Sigmoid colon (tissue), 4 donors: ENCODE measurements around the gene DPYSL4.

Experiments used
- CTCF ChIP-seq, 4 experiments: fragments of 450-650 bp in 3 of 4; fragments of 200-600 bp in 1 of 4; IDR thresholded peaks; one replicate each; pipeline ENCODE4 v1.5.1; 2016 to 2019; ENCODE audit warnings: antibody characterized with exemption in 4 of 4, mild to moderate bottlenecking in 3 of 4, moderate library complexity in 2 of 4
- POLR2AphosphoS5 ChIP-seq, 4 donors: sonication (generic); formaldehyde crosslinking; IDR thresholded peaks; one replicate each; pipeline ENCODE4 v1.6.1; 2017; ENCODE audit warnings: antibody characterized with exemption in 4 of 4

- TF ChIP-seq CTCF (IDR thresholded peaks at IDR 0.05) (no peak), POLR2AphosphoS5 (IDR thresholded peaks at IDR 0.05) (no peak)
Observed at GRCh38 chr10:132163278-132163765, 23.4 kb upstream of the DPYSL4 start.
